ENCODE data around the gene SUV39H1. TPM values are rescaled to one million over a fixed set of nuclear protein-coding genes. Genes with fewer than 3 reads are reported as not detected.

Gene SUV39H1
- total RNA-seq, result 10.5 and 10.7 TPM in 2 replicates

GRCh38 chrX:48696301-48696908 lies at the start of gene SUV39H1:
TSS of gene SUV39H1 (plus strand) at chrX:48696734. CDS start at chrX:48696785, 51 bp downstream.

DNA sequence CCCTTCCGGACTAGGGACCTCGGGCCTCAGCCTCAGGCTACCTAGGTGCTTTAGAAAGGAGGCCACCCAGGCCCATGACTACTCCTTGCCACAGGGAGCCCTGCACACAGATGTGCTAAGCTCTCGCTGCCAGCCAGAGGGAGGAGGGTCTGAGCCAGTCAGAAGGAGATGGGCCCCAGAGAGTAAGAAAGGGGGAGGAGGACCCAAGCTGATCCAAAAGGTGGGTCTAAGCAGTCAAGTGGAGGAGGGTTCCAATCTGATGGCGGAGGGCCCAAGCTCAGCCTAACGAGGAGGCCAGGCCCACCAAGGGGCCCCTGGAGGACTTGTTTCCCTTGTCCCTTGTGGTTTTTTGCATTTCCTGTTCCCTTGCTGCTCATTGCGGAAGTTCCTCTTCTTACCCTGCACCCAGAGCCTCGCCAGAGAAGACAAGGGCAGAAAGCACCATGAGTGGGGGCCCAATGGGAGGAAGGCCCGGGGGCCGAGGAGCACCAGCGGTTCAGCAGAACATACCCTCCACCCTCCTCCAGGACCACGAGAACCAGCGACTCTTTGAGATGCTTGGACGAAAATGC lies 13.0 kb upstream of the SUV39H1 start, which contains the start of gene WAS:
WAS (plus strand) TSS at position 389 of the 572 bp plus-strand sequence; CDS start at position 444, 55 bp downstream.

Other genes starting within 250 kb of the SUV39H1 start
- 62.4 and 76.1 TPM in 2 replicates for gene SLC38A5, start 226.5 kb upstream of the SUV39H1 start, total RNA-seq
- 119 and 132 TPM in 2 replicates for gene FTSJ1, start 220.5 kb upstream of the SUV39H1 start, total RNA-seq
- gene PORCN, start 187.7 kb upstream of the SUV39H1 start, total RNA-seq, result 10.5 and 20.2 TPM in 2 replicates
- 204 and 222 TPM in 2 replicates for gene EBP, start 174.9 kb upstream of the SUV39H1 start, total RNA-seq
- gene TBC1D25, start 157.0 kb upstream of the SUV39H1 start, total RNA-seq, result 8.7 and 10.7 TPM in 2 replicates
- gene RBM3, start 122.2 kb upstream of the SUV39H1 start, total RNA-seq, result 299 and 329 TPM in 2 replicates
- gene WDR13, start 99.2 kb upstream of the SUV39H1 start, total RNA-seq, result 163 and 169 TPM in 2 replicates
- gene WAS, start 12.9 kb upstream of the SUV39H1 start, total RNA-seq, result 0.58 TPM in 1 of 2 replicates, not detected in the other
- not detected in 2 replicates for gene GLOD5, start 65.0 kb downstream of the SUV39H1 start, total RNA-seq
- not detected in 2 replicates for gene GATA1, start 89.9 kb downstream of the SUV39H1 start, total RNA-seq
- gene HDAC6, start 105.3 kb downstream of the SUV39H1 start, total RNA-seq, result 30.3 and 31.7 TPM in 2 replicates
- gene ERAS, start 129.8 kb downstream of the SUV39H1 start, total RNA-seq, result not detected in 2 replicates
- 0.53 TPM in 1 of 2 replicates, not detected in the other for gene PCSK1N, start 138.9 kb downstream of the SUV39H1 start, total RNA-seq
- gene TIMM17B, start 201.0 kb downstream of the SUV39H1 start, total RNA-seq, result 43.5 and 45.7 TPM in 2 replicates
- gene PQBP1, start 201.2 kb downstream of the SUV39H1 start, total RNA-seq, result 56.4 and 83.3 TPM in 2 replicates
- 41.5 and 46.1 TPM in 2 replicates for gene SLC35A2, start 214.9 kb downstream of the SUV39H1 start, total RNA-seq
- 6.9 and 7.4 TPM in 2 replicates for gene PIM2, start 222.3 kb downstream of the SUV39H1 start, total RNA-seq

All from myometrial cell (primary cell).